H1 (cell line): ENCODE data around the gene SLC47A2.

ENCODE experiments used
- BACH1 ChIP-seq: IDR thresholded peaks from 2 replicates; pipeline ENCODE4 v1.6.1; 2012; ENCODE audit warnings: low read length, improper control_type of control experiment
- CEBPB ChIP-seq: IDR thresholded peaks from 2 replicates; pipeline ENCODE4 v1.6.1; 2012; ENCODE audit warnings: low read depth, low read length
- CTCF ChIP-seq, 3 experiments: IDR thresholded peaks; 1 replicate in 2 of 3; 2 replicates in 1 of 3; pipeline versions ENCODE4 v1.5.1 to v1.6.1; 2011; ENCODE audit warnings: low read length in 3 of 3, mild to moderate bottlenecking in 3 of 3, inconsistent platforms in 2 of 3, low read depth in 1 of 3, moderate library complexity in 1 of 3; ENCODE audit not compliant: insufficient read depth in 1 of 3; ENCODE audit errors: control extremely low read depth in 1 of 3
- EZH2 ChIP-seq: fragments of 200-600 bp; sonication (generic); IDR thresholded peaks from 2 replicates; pipeline ENCODE4 v1.7.1; 2012; ENCODE audit warnings: low read depth, mild to moderate bottlenecking, moderate library complexity, low read length, inconsistent platforms; ENCODE audit not compliant: severe bottlenecking
- JUND ChIP-seq: IDR thresholded peaks from 2 replicates; pipeline ENCODE4 v1.6.1; 2011; ENCODE audit warnings: mild to moderate bottlenecking, improper control_type of control experiment, low read length
- POLR2A ChIP-seq, 2 experiments: IDR thresholded peaks; 1 replicate in 1 of 2; 2 replicates in 1 of 2; pipeline ENCODE4 v1.6.1; 2011; ENCODE audit warnings: low read depth in 2 of 2, low read length in 2 of 2, mild to moderate bottlenecking in 2 of 2; ENCODE audit errors: control extremely low read depth in 1 of 2
- POLR2AphosphoS5 ChIP-seq: IDR thresholded peaks from 2 replicates; pipeline ENCODE4 v1.6.1; 2011; ENCODE audit warnings: low read depth, low read length
- SP1 ChIP-seq: IDR thresholded peaks from 2 replicates; pipeline ENCODE4 v1.6.1; 2011; ENCODE audit warnings: low read depth, low read length
- SP2 ChIP-seq: IDR thresholded peaks from 2 replicates; pipeline ENCODE4 v1.6.1; 2012; ENCODE audit warnings: mild to moderate bottlenecking, low read length, inconsistent platforms

DNA sequence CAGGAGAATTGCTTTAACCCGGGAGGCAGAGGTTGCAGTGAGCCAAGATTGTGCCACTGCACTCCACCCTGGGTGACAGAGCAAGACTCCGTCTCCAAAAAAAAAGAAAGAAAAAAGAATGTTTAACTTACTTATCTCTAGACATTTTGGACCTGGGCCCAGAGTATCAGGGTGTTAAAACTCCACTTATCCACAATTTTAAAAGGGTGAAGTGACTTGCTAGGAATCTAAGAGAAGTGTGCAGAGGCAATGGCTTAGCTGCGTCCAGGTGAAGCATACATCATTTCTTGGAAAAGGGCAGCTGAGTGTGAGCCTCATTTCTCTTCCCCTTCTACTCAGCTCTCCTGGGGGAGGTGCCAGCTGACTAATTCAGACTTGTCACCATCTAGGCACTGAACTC lies 42.8 kb downstream of the SLC47A2 start:
- TF ChIP-seq POLR2AphosphoS5 (no peak), JUND (no peak), SP1 (no peak), BACH1 (no peak), CEBPB (no peak), CTCF (IDR thresholded peaks at IDR 0.05; ENCODE audit: control extremely low read depth in 1 of 3, insufficient read depth in 1 of 3, low read depth in 1 of 3, low read length in 3 of 3) (no peak), EZH2 (no peak), SP2 (no peak), POLR2A (IDR thresholded peaks at IDR 0.05; ENCODE audit: control extremely low read depth in 1 of 2, low read depth in 2 of 2, low read length in 2 of 2) (no peak)
